ENCODE measurements around the gene PACSIN2. TPM values are rescaled to one million over a fixed set of nuclear protein-coding genes. Genes with fewer than 3 reads are reported as not detected.

Gene PACSIN2
- total RNA-seq, 1 donor from 2014 or later, result 87.8 TPM

GRCh38 chr22:42932197-42932519, 82.8 kb downstream of the PACSIN2 start:
- Histone ChIP-seq H3K4me1 (ENCODE audit: insufficient read depth, low read length) (peaks cover 37% of the 10 kb centered on the region), H4K20me1 (ENCODE audit: insufficient read depth, low read length) (peaks cover 44% of the 10 kb centered on the region), H3K27ac (ENCODE audit: low read depth, low read length) (peak overlapping the region; percentile 98), H2AFZ (ENCODE audit: low read depth, low read length) (no peak overlapping the region), H3K9me3 (ENCODE audit: insufficient read depth, low read depth, low read length) (no peaks in the 10 kb centered on the region), H3K9ac (ENCODE audit: low read length) (no peak overlapping the region), H3K27me3 (ENCODE audit: insufficient read depth, low read length) (no peaks in the 10 kb centered on the region), H3K36me3 (ENCODE audit: insufficient read depth, low read length) (no peaks in the 10 kb centered on the region), H3K4me2 (ENCODE audit: low read length) (no peak overlapping the region), H3K4me3 (ENCODE audit: insufficient read depth, low read depth, low read length) (no peak overlapping the region), H3K79me2 (ENCODE audit: insufficient read depth, low read length) (peaks cover 90% of the 10 kb centered on the region)
- Mint-ChIP-seq H3K27me3 (ENCODE audit: low read depth, unreplicated experiment) (no peaks in the 10 kb centered on the region), H3K27ac (ENCODE audit: unreplicated experiment) (peak overlapping the region; percentile 73), H3K36me3 (ENCODE audit: low read depth, unreplicated experiment) (peaks cover 4% of the 10 kb centered on the region), H3K9me3 (ENCODE audit: unreplicated experiment) (no peaks in the 10 kb centered on the region), H3K4me3 (ENCODE audit: unreplicated experiment) (no peak overlapping the region), H3K4me1 (ENCODE audit: low read depth, unreplicated experiment) (peaks cover 47% of the 10 kb centered on the region)
- FAIRE-seq (no peak), DNase-seq (ENCODE audit: low read depth) (no peak)
- TF ChIP-seq EZH2 (IDR thresholded peaks at IDR 0.05; ENCODE audit: insufficient read depth, low read length) (no peak), CTCF (IDR thresholded peaks at IDR 0.05; ENCODE audit: insufficient read depth, low read depth, low read length) (no peak)

- Histone ChIP-seq H4K20me1 (ENCODE audit: insufficient read depth, low read length) (peaks cover 45% of the 10 kb centered on the region), H3K4me3 (ENCODE audit: insufficient read depth, low read depth, low read length) (no peak overlapping the region), H3K4me1 (ENCODE audit: insufficient read depth, low read length) (peaks cover 34% of the 10 kb centered on the region), H3K9ac (ENCODE audit: low read length) (no peak overlapping the region), H3K79me2 (ENCODE audit: insufficient read depth, low read length) (peaks cover 90% of the 10 kb centered on the region), H3K36me3 (ENCODE audit: insufficient read depth, low read length) (no peaks in the 10 kb centered on the region), H3K9me3 (ENCODE audit: insufficient read depth, low read depth, low read length) (no peaks in the 10 kb centered on the region), H3K27me3 (ENCODE audit: insufficient read depth, low read length) (no peaks in the 10 kb centered on the region), H3K4me2 (ENCODE audit: low read length) (no peak overlapping the region), H3K27ac (ENCODE audit: low read depth, low read length) (peak overlapping the region; percentile 98), H2AFZ (ENCODE audit: low read depth, low read length) (no peak overlapping the region)
- Mint-ChIP-seq H3K4me1 (ENCODE audit: low read depth, unreplicated experiment) (peaks cover 42% of the 10 kb centered on the region), H3K9me3 (ENCODE audit: unreplicated experiment) (no peaks in the 10 kb centered on the region), H3K4me3 (ENCODE audit: unreplicated experiment) (no peak overlapping the region), H3K36me3 (ENCODE audit: low read depth, unreplicated experiment) (peaks cover 4% of the 10 kb centered on the region), H3K27me3 (ENCODE audit: low read depth, unreplicated experiment) (no peaks in the 10 kb centered on the region), H3K27ac (ENCODE audit: unreplicated experiment) (peak overlapping the region; percentile 73)
- TF ChIP-seq CTCF (IDR thresholded peaks at IDR 0.05; ENCODE audit: insufficient read depth, low read depth, low read length) (no peak), EZH2 (IDR thresholded peaks at IDR 0.05; ENCODE audit: insufficient read depth, low read length) (no peak)
- FAIRE-seq (peak; percentile 78), DNase-seq (ENCODE audit: low read depth) (no peak)
Observed at GRCh38 chr22:42931421-42932196, 83.3 kb downstream of the PACSIN2 start.

GRCh38 chr22:42930810-42931420, 84.0 kb downstream of the PACSIN2 start:
- DNase-seq (ENCODE audit: low read depth), result peak; percentile 39
- H2AFZ ChIP-seq (ENCODE audit: low read depth, low read length), result no peak overlapping the region
- H3K4me1 Mint-ChIP-seq (ENCODE audit: low read depth, unreplicated experiment), result peaks cover 47% of the 10 kb centered on the region
- peak overlapping the region; percentile 20 for H3K27ac ChIP-seq (ENCODE audit: low read depth, low read length)
- no peaks in the 10 kb centered on the region for H3K27me3 Mint-ChIP-seq (ENCODE audit: low read depth, unreplicated experiment)
- H3K27ac Mint-ChIP-seq (ENCODE audit: unreplicated experiment), result no peak overlapping the region
- no peak overlapping the region for H3K4me2 ChIP-seq (ENCODE audit: low read length)
- H4K20me1 ChIP-seq (ENCODE audit: insufficient read depth, low read length), result peaks cover 52% of the 10 kb centered on the region
- no peaks in the 10 kb centered on the region for H3K9me3 ChIP-seq (ENCODE audit: insufficient read depth, low read depth, low read length)
- H3K4me3 ChIP-seq (ENCODE audit: insufficient read depth, low read depth, low read length), result no peak overlapping the region
- H3K9me3 Mint-ChIP-seq (ENCODE audit: unreplicated experiment), result no peaks in the 10 kb centered on the region
- H3K4me3 Mint-ChIP-seq (ENCODE audit: unreplicated experiment), result no peak overlapping the region
- H3K4me1 ChIP-seq (ENCODE audit: insufficient read depth, low read length), result peaks cover 39% of the 10 kb centered on the region
- TF ChIP-seq CTCF (IDR thresholded peaks at IDR 0.05; ENCODE audit: insufficient read depth, low read depth, low read length), result peak; percentile 19
- no peak for TF ChIP-seq EZH2 (IDR thresholded peaks at IDR 0.05; ENCODE audit: insufficient read depth, low read length)
- H3K27me3 ChIP-seq (ENCODE audit: insufficient read depth, low read length), result no peaks in the 10 kb centered on the region
- FAIRE-seq, result peak; percentile 76
- no peaks in the 10 kb centered on the region for H3K36me3 ChIP-seq (ENCODE audit: insufficient read depth, low read length)
- no peak overlapping the region for H3K9ac ChIP-seq (ENCODE audit: low read length)
- peaks cover 91% of the 10 kb centered on the region for H3K79me2 ChIP-seq (ENCODE audit: insufficient read depth, low read length)
- peaks cover 4% of the 10 kb centered on the region for H3K36me3 Mint-ChIP-seq (ENCODE audit: low read depth, unreplicated experiment)

All from astrocyte (in vitro differentiated cells and primary cell).